ENCODE measurements around the gene SLC38A7. TPM values are rescaled to one million over a fixed set of nuclear protein-coding genes. Genes with fewer than 3 reads are reported as not detected.
"Not testable (repeated sequence)": the region's sequence is repeated elsewhere in the genome, so short reads cannot be mapped to it uniquely, and the experiment has no call there.

Gene SLC38A7
- total RNA-seq, 1 experiment from 2014 or later, result 16.1 TPM

DNA sequence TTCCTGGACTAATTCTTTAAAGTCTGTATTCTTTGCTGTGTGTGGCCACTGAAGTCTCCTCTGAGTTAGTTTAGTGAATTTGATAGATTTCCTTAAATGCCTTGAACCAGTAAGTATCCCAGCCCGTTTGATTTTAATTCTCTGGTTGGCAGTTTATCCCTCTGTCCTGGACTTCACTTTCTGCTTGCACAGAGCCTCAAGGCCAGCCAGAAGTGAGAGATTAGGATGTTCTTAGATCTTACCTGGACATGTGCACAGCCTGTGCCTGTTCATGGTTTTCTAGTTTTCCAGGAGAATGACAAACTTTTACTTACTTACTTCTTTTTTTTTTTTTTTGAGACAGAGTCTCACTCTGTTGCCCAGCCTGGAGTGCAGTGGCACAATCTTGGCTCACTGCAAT is 10.8 kb upstream of the SLC38A7 start:
- no peaks in the 10 kb centered on the region for H3K36me3 ChIP-seq (replicated peaks; ENCODE audit: control insufficient read depth, insufficient read depth, low read length)
- H3K27me3 ChIP-seq (ENCODE audit: control insufficient read depth, insufficient read depth, low read length), result no peaks in the 10 kb centered on the region
- H3K4me3 ChIP-seq (ENCODE audit: insufficient read depth, low read depth, low read length), result no peak overlapping the region
- no peak for DNase-seq

DNA sequence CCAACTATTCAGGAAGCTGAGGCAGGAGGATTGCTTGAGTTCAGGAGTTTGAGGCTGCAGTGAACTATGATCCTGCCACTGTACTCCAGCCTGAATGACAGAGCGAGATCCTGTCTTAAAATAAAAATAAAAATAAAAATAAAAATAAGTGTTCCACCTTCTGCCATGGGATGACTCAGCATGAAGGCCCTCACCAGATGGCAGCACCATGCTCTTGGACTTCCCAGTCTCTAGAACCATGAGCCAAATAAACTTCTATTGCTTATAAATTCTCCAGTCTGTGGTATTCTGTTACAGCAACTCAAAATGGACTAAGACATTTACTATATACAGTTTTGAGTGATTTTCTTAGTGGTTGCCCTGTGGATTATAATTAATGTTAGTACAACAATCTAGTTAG is 7.9 kb upstream of the SLC38A7 start:
- DNase-seq, result no peak
- no peaks in the 10 kb centered on the region for H3K27me3 ChIP-seq (ENCODE audit: control insufficient read depth, insufficient read depth, low read length)
- no peak overlapping the region for H3K4me3 ChIP-seq (ENCODE audit: insufficient read depth, low read depth, low read length)
- no peaks in the 10 kb centered on the region for H3K36me3 ChIP-seq (replicated peaks; ENCODE audit: control insufficient read depth, insufficient read depth, low read length)

DNA sequence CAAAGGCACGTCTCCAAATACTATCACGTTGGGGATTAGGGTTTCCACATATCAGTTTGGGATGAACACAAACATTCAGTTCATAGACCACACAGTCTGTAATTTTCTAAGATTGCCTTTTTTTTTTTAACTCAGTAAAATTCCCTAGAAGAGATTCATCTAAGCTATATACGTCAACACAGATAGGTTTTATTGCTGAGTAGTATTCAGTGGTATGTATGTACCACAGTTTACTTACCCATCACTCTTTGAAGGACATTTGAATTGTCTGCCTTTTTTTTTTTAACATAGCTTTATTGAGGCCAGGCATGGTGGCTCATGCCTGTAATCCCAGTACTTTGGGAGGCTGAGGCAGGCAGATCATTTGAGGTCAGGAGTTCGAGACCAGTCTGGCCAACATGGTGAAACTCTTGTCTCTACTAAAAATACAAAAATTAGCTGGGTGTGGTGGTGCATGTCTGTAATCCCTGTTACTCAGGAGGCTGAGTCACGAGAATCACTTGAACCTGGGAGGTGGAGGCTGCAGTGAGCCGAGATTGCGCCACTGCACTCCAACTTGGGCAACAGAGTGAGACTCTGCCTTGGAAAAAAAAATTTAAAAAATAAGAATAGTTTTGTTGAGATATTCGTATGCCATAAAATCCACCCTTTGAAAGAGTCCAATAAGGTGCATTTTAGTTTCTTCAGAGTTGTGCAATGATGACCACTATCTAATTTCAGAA is 2.6 kb upstream of the SLC38A7 start:
- H3K27me3 ChIP-seq (ENCODE audit: control insufficient read depth, insufficient read depth, low read length); H3K36me3 ChIP-seq (replicated peaks; ENCODE audit: control insufficient read depth, insufficient read depth, low read length); DNase-seq; H3K4me3 ChIP-seq (ENCODE audit: insufficient read depth, low read depth, low read length): not testable (repeated sequence)

GRCh38 chr16:58685084-58685449 is 497 bp upstream of the SLC38A7 start:
- Histone ChIP-seq H3K4me3 (ENCODE audit: insufficient read depth, low read depth, low read length) (no peak overlapping the region), H3K36me3 (replicated peaks; ENCODE audit: control insufficient read depth, insufficient read depth, low read length) (no peaks in the 10 kb centered on the region), H3K27me3 (ENCODE audit: control insufficient read depth, insufficient read depth, low read length) (no peaks in the 10 kb centered on the region)
- DNase-seq, result peak; percentile 16

GRCh38 chr16:58684001-58684353 is 593 bp downstream of the SLC38A7 start:
- peak overlapping the region; percentile 86 for H3K4me3 ChIP-seq (ENCODE audit: insufficient read depth, low read depth, low read length)
- H3K36me3 ChIP-seq (replicated peaks; ENCODE audit: control insufficient read depth, insufficient read depth, low read length), result peaks cover 1% of the 10 kb centered on the region; the same call in 1 of the 2 replicates
- no peaks in the 10 kb centered on the region for H3K27me3 ChIP-seq (ENCODE audit: control insufficient read depth, insufficient read depth, low read length)
- DNase-seq, result no peak

DNA sequence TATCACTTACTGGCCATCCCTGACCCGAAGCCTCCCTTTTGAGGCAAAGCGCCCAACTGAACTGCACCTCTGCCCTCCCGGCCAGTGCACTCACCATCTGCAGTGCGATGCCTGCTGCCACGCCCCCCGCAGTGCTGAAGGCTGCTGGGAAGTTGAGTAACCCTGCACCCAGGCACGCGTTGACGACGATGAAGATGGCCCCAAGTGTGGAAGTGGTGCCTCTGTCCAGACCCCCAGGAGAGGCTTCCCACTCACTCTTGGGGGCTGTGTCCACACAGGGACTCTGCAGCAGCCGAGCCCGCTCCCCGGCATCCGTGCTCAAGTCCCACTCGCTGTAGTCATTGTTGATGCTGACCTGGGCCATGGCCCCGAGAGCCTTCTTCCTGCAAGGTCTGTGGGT is 4.8 kb downstream of the SLC38A7 start:
- Histone ChIP-seq H3K27me3 (ENCODE audit: control insufficient read depth, insufficient read depth, low read length) (no peaks in the 10 kb centered on the region), H3K36me3 (replicated peaks; ENCODE audit: control insufficient read depth, insufficient read depth, low read length) (peaks cover 8% of the 10 kb centered on the region), H3K4me3 (ENCODE audit: insufficient read depth, low read depth, low read length) (no peak overlapping the region)
- peak; percentile 15 for DNase-seq

GRCh38 chr16:58678716-58679115 is 5.9 kb downstream of the SLC38A7 start:
- Histone ChIP-seq H3K4me3 (ENCODE audit: insufficient read depth, low read depth, low read length) (no peak overlapping the region), H3K36me3 (replicated peaks; ENCODE audit: control insufficient read depth, insufficient read depth, low read length) (peaks cover 8% of the 10 kb centered on the region), H3K27me3 (ENCODE audit: control insufficient read depth, insufficient read depth, low read length) (no peaks in the 10 kb centered on the region)
- DNase-seq, result peak; percentile 19

- Histone ChIP-seq H3K36me3 (replicated peaks; ENCODE audit: control insufficient read depth, insufficient read depth, low read length) (peaks cover 8% of the 10 kb centered on the region), H3K4me3 (ENCODE audit: insufficient read depth, low read depth, low read length) (no peak overlapping the region), H3K27me3 (ENCODE audit: control insufficient read depth, insufficient read depth, low read length) (no peaks in the 10 kb centered on the region)
- DNase-seq, result no peak
These were observed 6.3 kb downstream of the SLC38A7 start for GRCh38 chr16:58678269-58678668.

GRCh38 chr16:58670946-58671583 is 13.5 kb downstream of the SLC38A7 start:
- Histone ChIP-seq H3K4me3 (ENCODE audit: insufficient read depth, low read depth, low read length) (no peak overlapping the region), H3K36me3 (replicated peaks; ENCODE audit: control insufficient read depth, insufficient read depth, low read length) (peaks cover 11% of the 10 kb centered on the region), H3K27me3 (ENCODE audit: control insufficient read depth, insufficient read depth, low read length) (no peaks in the 10 kb centered on the region)
- DNase-seq, result peak; percentile 35

GRCh38 chr16:58670177-58670576 is 14.4 kb downstream of the SLC38A7 start:
- H3K36me3 ChIP-seq (replicated peaks; ENCODE audit: control insufficient read depth, insufficient read depth, low read length), result peaks cover 7% of the 10 kb centered on the region
- H3K4me3 ChIP-seq (ENCODE audit: insufficient read depth, low read depth, low read length), result no peak overlapping the region
- no peaks in the 10 kb centered on the region for H3K27me3 ChIP-seq (ENCODE audit: control insufficient read depth, insufficient read depth, low read length)
- peak; percentile 12 for DNase-seq

- Histone ChIP-seq H3K27me3 (ENCODE audit: control insufficient read depth, insufficient read depth, low read length) (no peaks in the 10 kb centered on the region), H3K36me3 (replicated peaks; ENCODE audit: control insufficient read depth, insufficient read depth, low read length) (peaks cover 4% of the 10 kb centered on the region), H3K4me3 (ENCODE audit: insufficient read depth, low read depth, low read length) (no peak overlapping the region)
- peak; percentile 22 for DNase-seq
These were observed 19.4 kb downstream of the SLC38A7 start for GRCh38 chr16:58665200-58665599.

- no peaks in the 10 kb centered on the region; the same call in 1 of the 2 replicates for H3K36me3 ChIP-seq (replicated peaks; ENCODE audit: control insufficient read depth, insufficient read depth, low read length)
- H3K4me3 ChIP-seq (ENCODE audit: insufficient read depth, low read depth, low read length), result no peak overlapping the region
- no peaks in the 10 kb centered on the region for H3K27me3 ChIP-seq (ENCODE audit: control insufficient read depth, insufficient read depth, low read length)
These were observed 23.3 kb downstream of the SLC38A7 start for GRCh38 chr16:58661199-58661830.

DNA sequence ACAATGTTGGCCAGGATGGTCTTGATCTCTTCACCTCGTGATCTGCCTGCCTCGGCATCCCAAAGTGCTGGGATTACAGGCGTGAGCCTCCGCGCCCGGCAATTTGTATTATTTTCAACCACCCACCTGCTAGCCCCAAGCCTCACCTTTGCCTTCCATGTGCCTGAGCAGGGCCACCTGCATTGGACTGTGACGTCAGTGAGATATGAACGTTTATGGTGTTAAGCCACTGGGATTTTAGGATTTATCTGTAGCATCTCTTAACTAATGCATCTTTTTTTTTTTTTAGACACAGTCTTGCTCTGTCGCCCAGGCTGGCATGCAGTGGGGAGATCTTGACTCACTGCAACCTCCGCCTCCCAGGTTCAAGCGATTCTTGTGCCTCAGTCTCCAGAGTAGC is 24.7 kb downstream of the SLC38A7 start:
- H3K4me3 ChIP-seq (ENCODE audit: insufficient read depth, low read depth, low read length); H3K27me3 ChIP-seq (ENCODE audit: control insufficient read depth, insufficient read depth, low read length); DNase-seq; H3K36me3 ChIP-seq (replicated peaks; ENCODE audit: control insufficient read depth, insufficient read depth, low read length): not testable (repeated sequence)

More at GRCh38 chr16:58661199-58661830, 23.3 kb downstream of the SLC38A7 start:
- peak; percentile 83 for DNase-seq

DNA sequence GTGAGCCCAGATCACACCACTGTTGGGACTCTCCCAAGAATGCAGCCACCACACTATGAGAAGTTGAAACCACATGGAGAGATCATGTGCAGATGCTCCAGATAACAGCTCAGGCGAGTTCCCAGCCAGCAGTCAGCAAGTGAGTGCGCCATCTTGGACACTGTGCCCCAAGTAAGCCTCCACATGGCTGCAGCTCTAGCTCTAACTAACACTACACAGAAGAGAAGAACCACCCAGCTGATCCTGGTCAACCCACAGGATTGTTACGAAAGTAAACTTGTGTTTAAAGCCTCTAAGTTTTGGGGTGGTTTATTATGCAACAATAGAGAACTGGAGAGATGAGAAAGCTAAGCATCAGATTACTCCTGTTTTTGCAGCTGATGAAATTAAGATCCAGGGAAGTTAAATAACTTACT is 25.8 kb downstream of the SLC38A7 start:
- no peak for DNase-seq
- no peak overlapping the region for H3K4me3 ChIP-seq (ENCODE audit: insufficient read depth, low read depth, low read length)
- H3K36me3 ChIP-seq (replicated peaks; ENCODE audit: control insufficient read depth, insufficient read depth, low read length), result no peaks in the 10 kb centered on the region
- no peaks in the 10 kb centered on the region for H3K27me3 ChIP-seq (ENCODE audit: control insufficient read depth, insufficient read depth, low read length)

DNA sequence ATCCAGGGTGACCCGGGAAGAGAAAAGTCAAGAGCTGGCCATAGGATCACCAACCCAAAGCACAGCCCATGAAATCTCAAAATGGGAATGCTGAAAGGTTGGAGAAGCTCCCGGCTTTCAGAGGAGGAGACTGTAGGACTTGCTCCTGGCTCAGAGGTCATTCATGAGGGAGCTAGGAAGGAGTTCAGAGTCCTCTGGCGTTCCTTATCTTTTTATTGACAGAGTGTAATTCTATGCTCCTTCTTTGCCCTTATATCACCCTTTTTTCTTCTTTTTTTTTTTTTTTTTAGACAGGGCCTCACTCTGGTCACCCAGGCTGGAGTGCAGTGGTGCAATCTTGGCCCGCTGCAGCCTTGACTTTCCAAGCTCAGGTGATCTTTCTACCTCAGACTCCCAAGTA is 27.7 kb downstream of the SLC38A7 start:
- peak; percentile 6 for DNase-seq
- Histone ChIP-seq H3K36me3 (replicated peaks; ENCODE audit: control insufficient read depth, insufficient read depth, low read length) (no peaks in the 10 kb centered on the region), H3K27me3 (ENCODE audit: control insufficient read depth, insufficient read depth, low read length) (no peaks in the 10 kb centered on the region), H3K4me3 (ENCODE audit: insufficient read depth, low read depth, low read length) (no peak overlapping the region)
